ENCODE data around the gene CNOT3. TPM values are rescaled to one million over a fixed set of nuclear protein-coding genes. Genes with fewer than 3 reads are reported as not detected.

CNOT3 gene
- total and polyA plus RNA-seq, 9 of the 15 experiments (the other 6 are each of a cell fraction or from before 2014, with no cell fraction given): 0.27 to 60.4 (median 9.9) TPM

GRCh38 chr19:54127688-54128440 lies 9.7 kb upstream of the CNOT3 start:
- Histone ChIP-seq H3K4me1 (replicated peaks in 1 of 2; ENCODE audit: control insufficient read depth in 2 of 2, insufficient read depth in 2 of 2, low read length in 2 of 2) (no peaks in the 10 kb centered on the region; a peak in 1 of 5 replicates), H3K9me1 (ENCODE audit: control insufficient read depth, insufficient read depth, low read length) (no peaks in the 10 kb centered on the region), H3K9ac (ENCODE audit: insufficient read depth in 1 of 2, low read depth in 2 of 2, low read length in 2 of 2) (no peak overlapping the region), H2AFZ (ENCODE audit: low read depth, low read length) (no peak overlapping the region), H3K4me2 (ENCODE audit: insufficient read depth, low read length) (no peak overlapping the region), H4K20me1 (replicated peaks; ENCODE audit: control insufficient read depth, insufficient read depth, low read length) (no peaks in the 10 kb centered on the region), H3K27ac (ENCODE audit: extremely low read depth, low read depth, low read length) (no peak overlapping the region), H3K4me3 (no peak overlapping the region), H3K9me3 (replicated peaks; ENCODE audit: control insufficient read depth, insufficient read depth, low read depth, low read length) (no peaks in the 10 kb centered on the region), H3K79me2 (ENCODE audit: control insufficient read depth, insufficient read depth, low read length) (no peaks in the 10 kb centered on the region), H3K36me3 (ENCODE audit: control insufficient read depth, insufficient read depth, low read length) (peaks cover 78% of the 10 kb centered on the region; the same call in 2 of the 3 replicates), H3K27me3 (ENCODE audit: control insufficient read depth in 2 of 2, insufficient read depth in 2 of 2, low read length in 2 of 2) (no peaks in the 10 kb centered on the region)
- no peak for ATAC-seq
- intact Hi-C loops (cut with micrococcal nuclease): no loop called here
- no peak for DNase-seq (ENCODE audit: extremely low read depth in 1 of 4, low spot score in 3 of 4)
- ChIA-PET POLR2A (no interaction called here), CTCF (ENCODE audit: low intra/inter-chr PET ratio) (no interaction called here)
- no TSS peak for BruUV-seq (replicated peaks)
- in situ Hi-C loops (cut with MboI): no loop called here
- WGBS (ENCODE audit: insufficient coverage, low coverage, missing lambda C conversion rate): 96% methylated on average over 17 of the region's 44 CpGs
- FAIRE-seq: no peak
- TF ChIP-seq SUPT5H (IDR thresholded peaks at IDR 0.05) (no peak), ZNF592 (IDR thresholded peaks at IDR 0.05) (no peak), SMARCE1 (IDR thresholded peaks at IDR 0.05) (no peak), TEAD4 (IDR thresholded peaks at IDR 0.05; ENCODE audit: low read length) (no peak), TEAD4 (CRISPR knock-in tag; IDR thresholded peaks at IDR 0.05; ENCODE audit: borderline replicate concordance) (no peak), FOXJ2 (tag; IDR thresholded peaks at IDR 0.05) (no peak), MXI1 (IDR thresholded peaks at IDR 0.05; ENCODE audit: low read depth, low read length) (no peak), E2F8 (IDR thresholded peaks at IDR 0.05; ENCODE audit: low read depth, partially characterized antibody) (no peak), TEAD1 (CRISPR knock-in tag; IDR thresholded peaks at IDR 0.05) (no peak), ZNF780A (CRISPR knock-in tag; IDR thresholded peaks at IDR 0.05) (no peak), ZBTB9 (CRISPR knock-in tag; IDR thresholded peaks at IDR 0.05) (no peak)

All from K562 (cell line).